Suprapubic skin (tissue), 4 donors: Measurements from ENCODE around the gene MYH6.

Source experiments
- CTCF ChIP-seq, 2 donors: fragments of 200-600 bp in 1 of 2; fragments of 450-650 bp in 1 of 2; sonication (generic) in 1 of 2; IDR thresholded peaks; one replicate each; pipeline ENCODE4 v1.5.1; 2016 to 2019; ENCODE audit warnings: antibody characterized with exemption in 2 of 2, mild to moderate bottlenecking in 1 of 2, moderate library complexity in 1 of 2
- POLR2A ChIP-seq, 2 donors: fragments of 450-650 bp; IDR thresholded peaks; one replicate each; pipeline ENCODE4 v1.6.1; 2017; ENCODE audit warnings: antibody characterized with exemption in 2 of 2, mild to moderate bottlenecking in 2 of 2, moderate library complexity in 2 of 2
- POLR2AphosphoS5 ChIP-seq, 3 donors: sonication (generic); formaldehyde crosslinking; IDR thresholded peaks; one replicate each; pipeline ENCODE4 v1.6.1; 2017; ENCODE audit warnings: antibody characterized with exemption in 3 of 3

DNA sequence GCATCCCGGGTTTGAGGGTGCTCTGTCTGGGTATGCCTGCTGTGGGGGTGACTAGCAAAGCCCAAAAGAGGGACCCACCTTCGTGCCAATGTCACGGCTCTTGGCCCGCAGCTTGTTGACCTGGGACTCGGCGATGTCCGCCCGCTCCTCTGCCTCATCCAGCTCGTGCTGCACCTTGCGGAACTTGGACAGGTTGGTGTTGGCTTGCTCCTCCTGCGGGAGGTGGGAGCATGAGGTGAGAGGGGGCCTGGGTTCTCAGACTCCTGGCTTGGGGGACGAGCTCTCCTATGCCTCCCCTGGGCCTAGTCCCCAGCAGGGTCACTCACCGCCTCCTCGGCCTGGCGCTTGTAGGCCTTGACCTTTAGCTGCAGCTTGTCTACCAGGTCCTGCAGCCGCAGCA is 5.6 kb upstream of the MYH6 start:
- TF ChIP-seq CTCF (IDR thresholded peaks at IDR 0.05) = no peak
- no peak for TF ChIP-seq POLR2AphosphoS5 (IDR thresholded peaks at IDR 0.05)
- TF ChIP-seq POLR2A (IDR thresholded peaks at IDR 0.05) = no peak
